ENCODE results near the gene NFIX. TPM values are rescaled to one million over a fixed set of nuclear protein-coding genes. Genes with fewer than 3 reads are reported as not detected.

NFIX gene
- total RNA-seq, 6 experiments from 2014 or later = 20.3 to 40.0 (median 26.7) TPM

DNA sequence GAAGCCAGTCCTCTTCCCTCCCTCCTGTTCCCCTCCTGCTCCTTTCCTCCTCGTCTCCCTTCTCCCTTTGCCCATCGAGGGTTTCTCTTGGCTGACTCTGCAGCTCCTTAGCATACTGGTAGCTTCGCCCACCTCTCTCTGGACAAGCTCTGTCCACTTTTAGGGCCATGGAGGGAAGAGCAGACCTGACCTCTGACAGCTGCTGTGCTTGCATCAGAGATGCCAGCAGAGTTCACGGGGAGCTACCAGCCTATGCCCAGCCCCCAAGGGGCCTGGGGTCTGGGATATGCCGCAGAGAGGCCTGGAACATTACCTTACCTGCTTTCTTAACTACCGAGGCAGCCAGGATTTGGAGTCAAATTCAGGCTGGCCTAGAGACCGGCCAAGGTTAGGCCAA lies 87.7 kb downstream of the NFIX start:
- Histone ChIP-seq H3K36me3 (no peaks in the 10 kb centered on the region), H3K27ac (peak overlapping the region in 2 of 3 donors; percentile 45 to 72), H3K9me3 (no peaks in the 10 kb centered on the region), H3K27me3 (no peaks in the 10 kb centered on the region), H3K4me1 (peaks cover 0 to 44% (median 11%) of the 10 kb centered on the region in 4 donors), H3K4me3 (no peak overlapping the region)
- 51% methylated on average over 5 of the region's 7 CpGs for WGBS (ENCODE audit: insufficient coverage, low coverage, low lambda C conversion rate, missing lambda C conversion rate)
- intact Hi-C loops (cut with DNase I) = no loop called here
- TF ChIP-seq, protein P1, sequence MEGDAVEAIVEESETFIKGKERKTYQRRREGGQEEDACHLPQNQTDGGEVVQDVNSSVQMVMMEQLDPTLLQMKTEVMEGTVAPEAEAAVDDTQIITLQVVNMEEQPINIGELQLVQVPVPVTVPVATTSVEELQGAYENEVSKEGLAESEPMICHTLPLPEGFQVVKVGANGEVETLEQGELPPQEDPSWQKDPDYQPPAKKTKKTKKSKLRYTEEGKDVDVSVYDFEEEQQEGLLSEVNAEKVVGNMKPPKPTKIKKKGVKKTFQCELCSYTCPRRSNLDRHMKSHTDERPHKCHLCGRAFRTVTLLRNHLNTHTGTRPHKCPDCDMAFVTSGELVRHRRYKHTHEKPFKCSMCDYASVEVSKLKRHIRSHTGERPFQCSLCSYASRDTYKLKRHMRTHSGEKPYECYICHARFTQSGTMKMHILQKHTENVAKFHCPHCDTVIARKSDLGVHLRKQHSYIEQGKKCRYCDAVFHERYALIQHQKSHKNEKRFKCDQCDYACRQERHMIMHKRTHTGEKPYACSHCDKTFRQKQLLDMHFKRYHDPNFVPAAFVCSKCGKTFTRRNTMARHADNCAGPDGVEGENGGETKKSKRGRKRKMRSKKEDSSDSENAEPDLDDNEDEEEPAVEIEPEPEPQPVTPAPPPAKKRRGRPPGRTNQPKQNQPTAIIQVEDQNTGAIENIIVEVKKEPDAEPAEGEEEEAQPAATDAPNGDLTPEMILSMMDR (IDR thresholded peaks at IDR 0.05) = no peak
- TF ChIP-seq POLR2A (IDR thresholded peaks at IDR 0.05) = no peak
- DNase-seq (peak in 1 of 3 donors; percentile 60), ATAC-seq (peak; percentile 27 to 58 (median 43))

DNA sequence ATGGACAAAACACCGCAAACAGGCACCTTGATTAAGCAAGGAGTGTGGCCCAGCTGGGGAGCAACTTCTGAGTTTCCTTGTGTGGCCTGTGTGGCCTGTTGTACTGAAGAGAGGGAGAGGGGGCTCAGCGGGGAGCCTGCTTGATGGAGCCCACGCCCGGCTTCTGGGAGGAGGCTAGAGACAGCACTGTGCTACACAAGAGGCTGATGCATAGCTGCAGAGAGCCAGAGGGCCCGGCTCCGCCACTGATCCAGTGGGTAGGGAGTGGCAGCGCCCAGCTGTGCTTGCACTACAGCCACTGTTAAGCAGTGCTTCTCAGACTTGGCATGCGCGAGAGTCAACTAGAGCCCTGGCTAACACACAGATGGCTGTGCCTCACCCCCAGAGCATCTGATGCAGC lies 88.4 kb downstream of the NFIX start:
- DNase-seq (no peak), ATAC-seq (no peak)
- H3K4me1 ChIP-seq = peaks cover 0 to 43% (median 11%) of the 10 kb centered on the region in 4 donors
- 75% methylated on average over 2 of the region's 9 CpGs for WGBS (ENCODE audit: insufficient coverage, low coverage, low lambda C conversion rate, missing lambda C conversion rate)
- H3K4me3 ChIP-seq = no peak overlapping the region
- no peaks in the 10 kb centered on the region for H3K27me3 ChIP-seq
- H3K9me3 ChIP-seq = no peaks in the 10 kb centered on the region
- H3K27ac ChIP-seq = peak overlapping the region in 2 of 3 donors; percentile 45 to 72
- H3K36me3 ChIP-seq = no peaks in the 10 kb centered on the region
- intact Hi-C loops (cut with DNase I) = no loop called here
- no peak for TF ChIP-seq POLR2A (IDR thresholded peaks at IDR 0.05)
- TF ChIP-seq, protein P1 (IDR thresholded peaks at IDR 0.05) = no peak

DNA sequence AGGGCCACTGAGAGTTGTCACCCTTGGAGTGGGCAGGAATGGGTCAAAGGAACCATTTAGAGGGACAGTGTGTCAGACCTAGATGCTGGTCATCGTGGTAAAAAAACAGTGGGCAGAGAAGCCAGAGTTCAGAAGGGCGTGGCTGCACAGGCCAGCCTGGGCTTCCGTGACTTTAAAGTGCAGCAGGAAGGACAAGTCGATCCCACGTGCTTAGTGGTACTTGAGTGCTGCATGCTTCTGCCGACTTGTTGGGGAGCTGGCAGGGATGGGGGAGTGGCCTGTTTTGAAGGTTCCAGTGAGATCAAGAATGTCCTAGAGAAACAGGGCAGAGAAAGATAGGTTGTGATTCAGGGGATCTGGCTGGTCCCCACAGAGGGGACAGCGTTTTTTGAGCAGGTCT lies 90.4 kb downstream of the NFIX start:
- Histone ChIP-seq H3K9me3 (no peaks in the 10 kb centered on the region), H3K27me3 (no peaks in the 10 kb centered on the region), H3K27ac (no peak overlapping the region), H3K4me3 (no peak overlapping the region), H3K4me1 (peaks cover 0 to 37% (median 11%) of the 10 kb centered on the region in 4 donors), H3K36me3 (no peaks in the 10 kb centered on the region)
- TF ChIP-seq, protein P1 (IDR thresholded peaks at IDR 0.05) = no peak
- TF ChIP-seq POLR2A (IDR thresholded peaks at IDR 0.05) = no peak
- 56% methylated on average over 6 of the region's 7 CpGs for WGBS (ENCODE audit: insufficient coverage, low coverage, low lambda C conversion rate, missing lambda C conversion rate)
- intact Hi-C loops (cut with DNase I) = no loop called here
- DNase-seq = no peak
- ATAC-seq = no peak

DNA sequence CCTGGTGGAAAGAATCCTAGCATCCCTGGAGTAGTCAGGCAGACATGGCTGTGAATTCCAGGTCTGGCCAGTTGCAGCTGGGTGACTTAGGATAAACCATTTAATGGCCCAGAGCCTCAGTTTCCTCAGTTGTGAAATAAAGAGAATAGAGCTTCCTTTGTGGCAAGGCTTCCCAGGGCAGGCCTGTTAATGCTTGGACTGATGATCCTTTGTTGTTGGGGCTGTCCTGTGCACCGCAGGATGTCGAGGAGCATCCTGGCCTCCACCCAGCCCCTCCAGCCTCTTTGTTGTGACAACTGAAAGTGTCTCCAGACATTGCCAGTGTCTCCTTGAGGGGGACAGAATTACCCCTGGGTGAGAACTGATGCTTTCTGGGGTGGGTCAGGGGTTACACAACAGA lies 91.1 kb downstream of the NFIX start:
- DNase-seq (no peak), ATAC-seq (no peak)
- intact Hi-C loops (cut with DNase I) = no loop called here
- Histone ChIP-seq H3K27me3 (no peaks in the 10 kb centered on the region), H3K9me3 (no peaks in the 10 kb centered on the region), H3K4me3 (no peak overlapping the region), H3K27ac (no peak overlapping the region), H3K4me1 (peaks cover 0 to 38% (median 11%) of the 10 kb centered on the region in 4 donors), H3K36me3 (no peaks in the 10 kb centered on the region)
- no CpG with 5 or more reads among the region's 2 CpGs for WGBS (ENCODE audit: insufficient coverage, low coverage, low lambda C conversion rate, missing lambda C conversion rate)
- TF ChIP-seq, protein P1 (IDR thresholded peaks at IDR 0.05) = no peak
- TF ChIP-seq POLR2A (IDR thresholded peaks at IDR 0.05) = no peak

DNA sequence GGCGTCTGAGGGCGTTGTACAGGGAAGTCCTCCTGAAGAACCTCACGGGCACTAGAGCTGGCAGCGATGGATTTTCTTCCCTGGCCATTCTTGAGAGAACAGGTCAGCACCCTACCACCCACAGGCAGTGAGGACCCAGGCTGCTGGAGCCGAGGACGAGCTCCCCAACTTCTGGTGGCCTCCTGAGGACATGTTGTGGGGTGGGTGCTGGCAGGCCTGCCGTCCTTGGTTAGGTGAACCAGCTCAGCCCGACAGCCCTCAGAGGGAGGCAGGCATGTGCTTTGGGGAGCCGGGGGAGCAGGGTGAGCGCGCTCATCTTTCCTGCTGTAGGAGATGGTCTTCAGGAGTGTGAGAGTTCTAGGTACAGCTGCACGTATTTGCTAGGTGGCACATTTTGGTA lies 92.0 kb downstream of the NFIX start:
- ATAC-seq (no peak), DNase-seq (no peak)
- 83% methylated on average over 1 of the region's 12 CpGs for WGBS (ENCODE audit: insufficient coverage, low coverage, low lambda C conversion rate, missing lambda C conversion rate)
- H3K9me3 ChIP-seq = no peaks in the 10 kb centered on the region
- intact Hi-C loops (cut with DNase I) = no loop called here
- H3K27ac ChIP-seq = peak overlapping the region in 1 of 3 donors; percentile 5
- H3K36me3 ChIP-seq = no peaks in the 10 kb centered on the region
- peaks cover 0 to 31% (median 6%) of the 10 kb centered on the region in 4 donors for H3K4me1 ChIP-seq
- H3K4me3 ChIP-seq = no peak overlapping the region
- TF ChIP-seq, protein P1 (IDR thresholded peaks at IDR 0.05) = no peak
- TF ChIP-seq POLR2A (IDR thresholded peaks at IDR 0.05) = no peak
- no peaks in the 10 kb centered on the region for H3K27me3 ChIP-seq
